Peyer's patch (tissue), 4 donors: ENCODE data around the gene SH3BP5L. TPM values are rescaled to one million over a fixed set of nuclear protein-coding genes. Genes with fewer than 3 reads are reported as not detected.
A peak's percentile ranks its signal among the peaks of the same experiment; 100 is the strongest.

ENCODE experiments used
- DNase-seq, 3 donors: peaks; one replicate each; pipeline ENCODE4 v3.0.0-alpha.2; 2017 to 2019
- H3K27ac ChIP-seq, 4 donors: fragments of 200-600 bp; sonication (generic); one replicate each; pipeline ENCODE4 v1.5.1; 2016 to 2019
- H3K27me3 ChIP-seq, 2 donors: fragments of 200-600 bp; sonication (generic); one replicate each; pipeline ENCODE4 v1.5.1; 2019
- H3K36me3 ChIP-seq, 3 donors: fragments of 200-600 bp; sonication (generic); one replicate each; pipeline ENCODE4 v1.5.1; 2016 to 2019
- H3K4me1 ChIP-seq, 4 donors: fragments of 200-600 bp; sonication (generic); one replicate each; pipeline ENCODE4 v1.5.1; 2016 to 2019
- H3K4me3 ChIP-seq, 4 donors: fragments of 200-600 bp; sonication (generic); 1 replicate in 3 of 4; 2 replicates in 1 of 4; pipeline ENCODE4 v1.5.1; 2016 to 2019; ENCODE audit warnings: mild to moderate bottlenecking in 1 of 4
- H3K9me3 ChIP-seq, 4 donors: fragments of 200-600 bp; sonication (generic); one replicate each; pipeline ENCODE4 v1.5.1; 2016 to 2019; ENCODE audit warnings: mild to moderate bottlenecking in 1 of 4
- CTCF ChIP-seq, 6 experiments: fragments of 450-650 bp in 4 of 6; fragments of 200-600 bp in 2 of 6; sonication (generic) in 1 of 6; IDR thresholded peaks; one replicate each; pipeline ENCODE4 v1.5.1; 2017 to 2019; ENCODE audit warnings: antibody characterized with exemption in 6 of 6, mild to moderate bottlenecking in 3 of 6, moderate library complexity in 1 of 6
- POLR2A ChIP-seq, 2 donors: fragments of 450-650 bp; IDR thresholded peaks; one replicate each; pipeline ENCODE4 v1.5.1; 2017; ENCODE audit warnings: antibody characterized with exemption in 2 of 2, mild to moderate bottlenecking in 2 of 2, moderate library complexity in 2 of 2
- total RNA-seq, 4 donors: library from RNA; depleted of rRNA; stranded (reverse); fragments of >200 nt; gene quantifications; one replicate each; pipeline ENCODE4 v1.1.0, GENCODE V29; 2016

Gene SH3BP5L
- total RNA-seq, result 10 to 100 TPM; 19.0 to 60.6 (median 51.5) TPM

- Histone ChIP-seq H3K4me3 (peak within 1 kb of the TSS; percentile 51 to 91 (median 74)), H3K4me1 (peaks cover 8 to 51% (median 24%) of the 10 kb centered on the region in 4 donors), H3K36me3 (peaks cover 0 to 12% (median 0%) of the 10 kb centered on the region in 3 donors), H3K27me3 (no peaks in the 10 kb centered on the region), H3K9me3 (no peaks in the 10 kb centered on the region), H3K27ac (peak within 1 kb of the TSS; percentile 95 to 99 (median 96))
- TF ChIP-seq CTCF (IDR thresholded peaks at IDR 0.05), result peak; percentile 43 to 72 (median 62)
- TF ChIP-seq POLR2A (IDR thresholded peaks at IDR 0.05), result peak; percentile 74 to 87
- peak; percentile 88 to 96 (median 92) for DNase-seq
Measured at GRCh38 chr1:248825909-248826760, at the start of gene SH3BP5L. Gene SH3BP5L (minus strand): TSS chr1:248825915. CDS start chr1:248824935, 980 bp downstream.

GRCh38 chr1:248873993-248874533 lies 48.3 kb upstream of the SH3BP5L start:
- Histone ChIP-seq H3K27ac (peak overlapping the region; percentile 90 to 95 (median 95)), H3K9me3 (no peaks in the 10 kb centered on the region), H3K36me3 (no peaks in the 10 kb centered on the region), H3K4me3 (peak overlapping the region; percentile 54 to 72 (median 64)), H3K4me1 (no peaks in the 10 kb centered on the region), H3K27me3 (no peaks in the 10 kb centered on the region)
- peak; percentile 62 to 90 (median 86) for DNase-seq
- TF ChIP-seq POLR2A (IDR thresholded peaks at IDR 0.05) (peak in 1 of 2 donors; percentile 2), CTCF (IDR thresholded peaks at IDR 0.05) (peak in 1 of 6 experiments; percentile 16)

- Histone ChIP-seq H3K27ac (peak overlapping the region; percentile 90 to 95 (median 95)), H3K36me3 (no peaks in the 10 kb centered on the region), H3K4me1 (no peaks in the 10 kb centered on the region), H3K27me3 (no peaks in the 10 kb centered on the region), H3K4me3 (peak overlapping the region; percentile 54 to 72 (median 64)), H3K9me3 (no peaks in the 10 kb centered on the region)
- peak; percentile 92 to 98 (median 97) for DNase-seq
- TF ChIP-seq CTCF (IDR thresholded peaks at IDR 0.05) (no peak), POLR2A (IDR thresholded peaks at IDR 0.05) (peak; percentile 27 to 36)
Measured at GRCh38 chr1:248873409-248873992, 47.8 kb upstream of the SH3BP5L start.

- Histone ChIP-seq H3K4me3 (peak overlapping the region; percentile 54 to 72 (median 64)), H3K4me1 (no peaks in the 10 kb centered on the region), H3K36me3 (no peaks in the 10 kb centered on the region), H3K27me3 (no peaks in the 10 kb centered on the region), H3K27ac (peak overlapping the region; percentile 90 to 95 (median 95)), H3K9me3 (no peaks in the 10 kb centered on the region)
- TF ChIP-seq CTCF (IDR thresholded peaks at IDR 0.05) (no peak), POLR2A (IDR thresholded peaks at IDR 0.05) (no peak)
- DNase-seq, result peak; percentile 51 to 79 (median 73)
Measured at GRCh38 chr1:248872752-248873408, 47.2 kb upstream of the SH3BP5L start.

- no peak for TF ChIP-seq POLR2A (IDR thresholded peaks at IDR 0.05)
- no peak for TF ChIP-seq CTCF (IDR thresholded peaks at IDR 0.05)
- Histone ChIP-seq H3K4me1 (no peaks in the 10 kb centered on the region), H3K9me3 (no peaks in the 10 kb centered on the region), H3K4me3 (no peak overlapping the region), H3K27ac (no peak overlapping the region), H3K27me3 (no peaks in the 10 kb centered on the region), H3K36me3 (no peaks in the 10 kb centered on the region)
- no peak for DNase-seq
Measured at GRCh38 chr1:248871837-248872401, 46.2 kb upstream of the SH3BP5L start.
